ENCODE data around the gene TGFBR3. TPM values are rescaled to one million over a fixed set of nuclear protein-coding genes. Genes with fewer than 3 reads are reported as not detected.
A peak's percentile ranks its signal among the peaks of the same experiment; 100 is the strongest.

The TGFBR3 gene
- total RNA-seq, 1 experiment from 2014 or later: 12.2 TPM

- Histone ChIP-seq H3K9me3 (no peaks in the 10 kb centered on the region), H3K4me3 (ENCODE audit: low read depth, low read length) (peak overlapping the region; percentile 83), H3K4me1 (no peaks in the 10 kb centered on the region), H3K27me3 (replicated peaks; ENCODE audit: control insufficient read depth, insufficient read depth, low read length) (no peaks in the 10 kb centered on the region), H3K36me3 (ENCODE audit: control insufficient read depth, insufficient read depth, low read length) (no peaks in the 10 kb centered on the region)
- no peak for TF ChIP-seq CTCF (IDR thresholded peaks at IDR 0.05; ENCODE audit: insufficient read depth in 1 of 2, low read depth in 1 of 2, low read length in 1 of 2, severe bottlenecking in 1 of 2, unreplicated experiment in 1 of 2)
- no TSS peak for BruUV-seq (replicated peaks)
- no peaks in the 10 kb centered on the region for H3K9me3 Mint-ChIP-seq (ENCODE audit: unreplicated experiment)
- no peaks in the 10 kb centered on the region for H3K27me3 Mint-ChIP-seq (ENCODE audit: insufficient read depth, unreplicated experiment)
- H3K27ac Mint-ChIP-seq (ENCODE audit: unreplicated experiment): peak overlapping the region; percentile 13
- intact Hi-C loops (cut with micrococcal nuclease; ENCODE audit: unreplicated experiment): loop anchor here (5.0 to 10.0 kb wide), 3 partner anchors 58 to 270 kb away; no protein-coding TSS in a partner anchor
- ChIA-PET POLR2A (no interaction called here), CTCF (interaction anchor here (0.5 to 1.4 kb wide), 2 partner anchors 16 to 274 kb away, joined by 3 read pairs; no protein-coding TSS in a partner anchor)
- no peaks in the 10 kb centered on the region for H3K36me3 Mint-ChIP-seq (ENCODE audit: insufficient read depth, unreplicated experiment)
- peak overlapping the region; percentile 83 for H3K4me3 Mint-ChIP-seq (ENCODE audit: unreplicated experiment)
- peaks cover 7% of the 10 kb centered on the region for H3K4me1 Mint-ChIP-seq (ENCODE audit: low read depth, unreplicated experiment)
- DNase-seq: peak in 1 of 2 experiments; percentile 12
These were observed 687 bp downstream of the TGFBR3 start for GRCh38 chr1:91885213-91885715.

DNA sequence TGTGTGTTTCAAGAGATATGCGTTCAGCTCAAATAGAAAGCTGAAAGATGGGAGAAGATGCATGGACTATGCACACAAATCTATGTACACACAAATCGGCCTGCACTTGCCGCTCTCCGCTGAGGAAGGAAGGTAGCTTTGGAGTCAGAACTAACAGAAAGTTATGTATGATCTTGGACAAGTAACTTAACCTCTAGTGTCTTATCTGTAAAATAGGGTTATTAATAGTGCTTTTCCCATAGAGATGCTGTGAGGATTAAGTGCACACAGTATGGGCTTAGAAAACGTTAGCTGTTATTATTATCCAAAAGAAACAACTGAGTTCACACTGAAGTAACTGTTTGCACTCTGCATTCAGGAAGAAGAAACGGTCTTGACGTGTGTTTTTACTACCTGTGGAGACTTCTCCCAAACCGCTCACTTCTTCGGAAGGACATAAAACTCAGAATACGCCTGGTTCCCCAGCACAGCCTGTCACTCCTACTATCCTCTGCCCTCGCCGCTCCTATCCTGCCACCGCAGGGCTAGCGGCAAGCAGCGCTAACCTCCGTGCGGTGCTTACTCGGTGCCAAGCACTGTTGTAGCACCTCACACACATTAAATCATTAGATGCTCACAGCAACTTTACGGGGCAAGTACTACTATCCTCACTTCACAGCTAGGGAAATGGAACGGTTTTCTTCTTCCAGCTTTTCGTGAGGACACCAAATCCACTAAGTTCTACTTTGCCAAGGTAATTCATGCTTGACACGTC is 1.3 kb downstream of the TGFBR3 start:
- no peaks in the 10 kb centered on the region for H3K36me3 Mint-ChIP-seq (ENCODE audit: insufficient read depth, unreplicated experiment)
- H3K9me3 Mint-ChIP-seq (ENCODE audit: unreplicated experiment): no peaks in the 10 kb centered on the region
- Histone ChIP-seq H3K36me3 (ENCODE audit: control insufficient read depth, insufficient read depth, low read length) (no peaks in the 10 kb centered on the region), H3K4me1 (no peaks in the 10 kb centered on the region), H3K4me3 (ENCODE audit: low read depth, low read length) (peak overlapping the region; percentile 83), H3K9me3 (no peaks in the 10 kb centered on the region), H3K27me3 (replicated peaks; ENCODE audit: control insufficient read depth, insufficient read depth, low read length) (no peaks in the 10 kb centered on the region)
- TF ChIP-seq CTCF (IDR thresholded peaks at IDR 0.05; ENCODE audit: insufficient read depth in 1 of 2, low read depth in 1 of 2, low read length in 1 of 2, severe bottlenecking in 1 of 2, unreplicated experiment in 1 of 2): no peak
- ChIA-PET POLR2A (no interaction called here), CTCF (interaction anchor here (0.7 kb wide), 2 partner anchors 92 to 137 kb away, joined by 4 to 5 read pairs; no protein-coding TSS in a partner anchor)
- intact Hi-C loops (cut with micrococcal nuclease; ENCODE audit: unreplicated experiment): loop anchor here (5.0 to 10.0 kb wide), 4 partner anchors 57 to 372 kb away; no protein-coding TSS in a partner anchor
- peak overlapping the region; percentile 83 for H3K4me3 Mint-ChIP-seq (ENCODE audit: unreplicated experiment)
- H3K27me3 Mint-ChIP-seq (ENCODE audit: insufficient read depth, unreplicated experiment): no peaks in the 10 kb centered on the region
- H3K4me1 Mint-ChIP-seq (ENCODE audit: low read depth, unreplicated experiment): peaks cover 7% of the 10 kb centered on the region
- TSS peak; percentile 42 for BruUV-seq (replicated peaks)
- peak overlapping the region; percentile 13 for H3K27ac Mint-ChIP-seq (ENCODE audit: unreplicated experiment)
- DNase-seq: no peak

GRCh38 chr1:91883470-91883869 is 2.5 kb downstream of the TGFBR3 start:
- Mint-ChIP-seq H3K36me3 (ENCODE audit: insufficient read depth, unreplicated experiment) (no peaks in the 10 kb centered on the region), H3K4me1 (ENCODE audit: low read depth, unreplicated experiment) (peaks cover 7% of the 10 kb centered on the region), H3K27ac (ENCODE audit: unreplicated experiment) (no peak overlapping the region), H3K4me3 (ENCODE audit: unreplicated experiment) (peak overlapping the region; percentile 24), H3K9me3 (ENCODE audit: unreplicated experiment) (no peaks in the 10 kb centered on the region), H3K27me3 (ENCODE audit: insufficient read depth, unreplicated experiment) (no peaks in the 10 kb centered on the region)
- no peaks in the 10 kb centered on the region for H3K9me3 ChIP-seq
- no peaks in the 10 kb centered on the region for H3K27me3 ChIP-seq (replicated peaks; ENCODE audit: control insufficient read depth, insufficient read depth, low read length)
- no peaks in the 10 kb centered on the region for H3K4me1 ChIP-seq
- BruUV-seq (replicated peaks): no TSS peak
- POLR2A ChIA-PET: interaction anchor here (0.6 kb wide), 1 partner anchor 479 kb away, joined by 3 read pairs; the partner anchor contains the start of gene HFM1
- TF ChIP-seq CTCF (IDR thresholded peaks at IDR 0.05; ENCODE audit: insufficient read depth in 1 of 2, low read depth in 1 of 2, low read length in 1 of 2, severe bottlenecking in 1 of 2, unreplicated experiment in 1 of 2): peak; percentile 13 to 31
- CTCF ChIA-PET: interaction anchor here (0.6 kb wide), 1 partner anchor 272 kb away, joined by 4 read pairs; no protein-coding TSS in a partner anchor
- no peaks in the 10 kb centered on the region for H3K36me3 ChIP-seq (ENCODE audit: control insufficient read depth, insufficient read depth, low read length)
- H3K4me3 ChIP-seq (ENCODE audit: low read depth, low read length): no peak overlapping the region
- DNase-seq: no peak
- intact Hi-C loops (cut with micrococcal nuclease; ENCODE audit: unreplicated experiment): loop anchor here (5.0 to 10.0 kb wide), 2 partner anchors 269 to 371 kb away; no protein-coding TSS in a partner anchor
